Prostate gland (tissue), 2 donors: ENCODE measurements around the gene TENT5C. TPM values are rescaled to one million over a fixed set of nuclear protein-coding genes. Genes with fewer than 3 reads are reported as not detected.

Source experiments
- DNase-seq: peaks from one replicate; pipeline ENCODE4 v3.0.0-alpha.2; 2019; ENCODE audit warnings: low spot score
- H3K27ac ChIP-seq, 2 donors: fragments of 200-600 bp; sonication (generic); 2 replicates each; pipeline ENCODE4 v1.5.1; 2017 to 2019
- H3K27me3 ChIP-seq: fragments of 200-600 bp; sonication (generic); replicated peaks from 2 replicates; pipeline ENCODE4 v1.5.1; 2019; ENCODE audit not compliant: insufficient read depth
- H3K36me3 ChIP-seq, 2 donors: fragments of 200-600 bp; sonication (generic); 1 replicate in 1 of 2; 2 replicates in 1 of 2; pipeline versions ENCODE4 v1.5.1 to v1.8.1; 2017 to 2019
- H3K4me1 ChIP-seq: fragments of 200-600 bp; sonication (generic); replicated peaks from 2 replicates; pipeline ENCODE4 v1.5.1; 2019
- H3K4me3 ChIP-seq, 2 donors: fragments of 200-600 bp; sonication (generic); 2 replicates each; pipeline ENCODE4 v1.5.1; 2017 to 2019
- H3K9me3 ChIP-seq: fragments of 200-600 bp; sonication (generic); 2 replicates; pipeline ENCODE4 v1.5.1; 2017
- CTCF ChIP-seq, 4 experiments: fragments of 200-600 bp in 2 of 4; fragments of 450-650 bp in 2 of 4; sonication (generic) in 2 of 4; IDR thresholded peaks; 1 replicate in 3 of 4; 2 replicates in 1 of 4; pipeline ENCODE4 v1.5.1; 2016 to 2019; ENCODE audit warnings: antibody characterized with exemption in 4 of 4, mild to moderate bottlenecking in 2 of 4, moderate library complexity in 2 of 4
- POLR2A ChIP-seq: fragments of 450-650 bp; IDR thresholded peaks from one replicate; pipeline ENCODE4 v1.6.1; 2016; ENCODE audit warnings: antibody characterized with exemption, mild to moderate bottlenecking
- POLR2AphosphoS5 ChIP-seq: sonication (generic); formaldehyde crosslinking; IDR thresholded peaks from one replicate; pipeline ENCODE4 v1.6.1; 2017; ENCODE audit warnings: antibody characterized with exemption
- WGBS: methylation state at CpG from one replicate; pipeline ENCODE4 v1.1.5; 2018; 5-methylcytosine and 5-hydroxymethylcytosine counted together
- intact Hi-C: fragments of 100-400 bp; cut with DNase I; formaldehyde crosslinking; loops from one replicate; pipeline ENCODE4 v1.14.2; 2022
- total RNA-seq, 2 donors: library from RNA; depleted of rRNA; stranded (reverse); fragments of >200 nt; gene quantifications; one replicate each; pipeline ENCODE4 v1.1.0, GENCODE V29; 2016

Gene TENT5C
- total RNA-seq, 2 donors from 2014 or later, result 23.1 to 28.7 TPM

- 92% methylated on average over 4 of the region's 4 CpGs for WGBS
- H3K4me3 ChIP-seq, result no peak overlapping the region
- no peaks in the 10 kb centered on the region for H3K4me1 ChIP-seq
- no peak overlapping the region for H3K27ac ChIP-seq
- TF ChIP-seq POLR2AphosphoS5, result no peak
- TF ChIP-seq POLR2A, result no peak
- no peak for TF ChIP-seq CTCF (IDR thresholded peaks at IDR 0.05)
- no peak for DNase-seq
- H3K27me3 ChIP-seq, result no peaks in the 10 kb centered on the region
- intact Hi-C loops, result no loop called here
- H3K9me3 ChIP-seq, result no peaks in the 10 kb centered on the region
- H3K36me3 ChIP-seq, result no peaks in the 10 kb centered on the region
Measured at GRCh38 chr1:117642963-117643362, 37.1 kb downstream of the TENT5C start.

- intact Hi-C loops, result no loop called here
- H3K9me3 ChIP-seq, result no peaks in the 10 kb centered on the region
- H3K27ac ChIP-seq, result no peak overlapping the region
- no peaks in the 10 kb centered on the region for H3K36me3 ChIP-seq
- 90% methylated on average over 2 of the region's 2 CpGs for WGBS
- no peaks in the 10 kb centered on the region for H3K4me1 ChIP-seq
- no peak overlapping the region for H3K4me3 ChIP-seq
- no peak for DNase-seq
- no peaks in the 10 kb centered on the region for H3K27me3 ChIP-seq
- TF ChIP-seq POLR2AphosphoS5 (no peak), POLR2A (no peak), CTCF (IDR thresholded peaks at IDR 0.05) (no peak)
Measured at GRCh38 chr1:117643601-117644000, 37.8 kb downstream of the TENT5C start.

DNA sequence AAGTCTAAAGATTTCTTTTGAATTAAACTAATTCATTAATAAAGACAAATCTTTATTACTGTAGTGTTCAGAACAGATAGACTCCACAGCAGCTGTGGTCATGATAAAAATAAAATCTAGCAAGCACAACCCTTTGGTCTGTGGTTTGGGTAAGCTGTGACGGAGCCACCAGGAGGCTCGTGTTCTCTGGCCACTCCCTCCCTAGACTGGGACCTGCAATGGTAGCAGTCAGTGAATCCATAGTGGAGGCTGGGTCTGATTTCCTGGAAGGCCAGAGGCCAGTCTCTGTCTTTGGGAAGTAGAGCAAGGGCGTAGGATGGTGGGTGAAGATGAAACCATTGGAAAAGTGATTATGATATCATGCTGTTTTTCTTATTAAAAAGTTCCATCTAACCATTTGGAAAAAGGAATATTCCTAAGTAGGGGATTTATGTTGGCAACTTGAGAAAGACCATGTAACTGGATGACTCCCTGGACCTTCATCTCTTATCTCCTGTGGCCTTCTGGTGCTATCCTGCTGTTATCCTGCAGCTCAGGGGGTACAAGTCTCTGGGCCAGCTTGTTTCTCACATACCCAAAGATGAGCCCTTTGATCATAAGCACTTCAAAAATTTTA is 39.0 kb downstream of the TENT5C start:
- WGBS, result 88% methylated on average over 3 of the region's 3 CpGs
- intact Hi-C loops, result no loop called here
- TF ChIP-seq CTCF (IDR thresholded peaks at IDR 0.05), result no peak
- no peak for TF ChIP-seq POLR2AphosphoS5
- no peaks in the 10 kb centered on the region for H3K9me3 ChIP-seq
- no peak for DNase-seq
- H3K27ac ChIP-seq, result no peak overlapping the region
- no peak overlapping the region for H3K4me3 ChIP-seq
- H3K36me3 ChIP-seq, result no peaks in the 10 kb centered on the region
- no peaks in the 10 kb centered on the region for H3K27me3 ChIP-seq
- H3K4me1 ChIP-seq, result no peaks in the 10 kb centered on the region

DNA sequence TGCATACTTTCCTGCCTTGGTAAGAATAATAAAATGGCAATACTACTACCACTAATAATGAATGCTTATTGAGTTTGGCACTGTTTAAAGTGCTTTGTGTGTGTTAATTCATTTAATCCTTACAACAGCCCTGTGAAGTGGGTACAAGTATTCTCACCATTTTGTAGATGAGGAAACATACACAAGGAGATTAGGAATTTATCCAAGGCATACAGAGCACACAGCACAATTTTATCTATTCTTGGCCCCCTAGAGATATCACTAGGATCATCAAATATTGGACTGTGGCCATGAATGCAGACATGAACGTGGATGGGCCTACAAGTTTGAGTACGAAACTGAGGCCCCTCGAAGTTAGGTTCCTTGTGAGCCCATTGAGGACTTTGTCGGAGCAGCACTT is 39.5 kb downstream of the TENT5C start:
- WGBS, result 84% methylated on average over 4 of the region's 4 CpGs
- Histone ChIP-seq H3K4me1 (no peaks in the 10 kb centered on the region), H3K27ac (no peak overlapping the region), H3K4me3 (no peak overlapping the region), H3K27me3 (no peaks in the 10 kb centered on the region), H3K36me3 (no peaks in the 10 kb centered on the region), H3K9me3 (no peaks in the 10 kb centered on the region)
- intact Hi-C loops, result no loop called here
- no peak for DNase-seq
- no peak for TF ChIP-seq POLR2A
- no peak for TF ChIP-seq CTCF (IDR thresholded peaks at IDR 0.05)
- TF ChIP-seq POLR2AphosphoS5, result no peak

DNA sequence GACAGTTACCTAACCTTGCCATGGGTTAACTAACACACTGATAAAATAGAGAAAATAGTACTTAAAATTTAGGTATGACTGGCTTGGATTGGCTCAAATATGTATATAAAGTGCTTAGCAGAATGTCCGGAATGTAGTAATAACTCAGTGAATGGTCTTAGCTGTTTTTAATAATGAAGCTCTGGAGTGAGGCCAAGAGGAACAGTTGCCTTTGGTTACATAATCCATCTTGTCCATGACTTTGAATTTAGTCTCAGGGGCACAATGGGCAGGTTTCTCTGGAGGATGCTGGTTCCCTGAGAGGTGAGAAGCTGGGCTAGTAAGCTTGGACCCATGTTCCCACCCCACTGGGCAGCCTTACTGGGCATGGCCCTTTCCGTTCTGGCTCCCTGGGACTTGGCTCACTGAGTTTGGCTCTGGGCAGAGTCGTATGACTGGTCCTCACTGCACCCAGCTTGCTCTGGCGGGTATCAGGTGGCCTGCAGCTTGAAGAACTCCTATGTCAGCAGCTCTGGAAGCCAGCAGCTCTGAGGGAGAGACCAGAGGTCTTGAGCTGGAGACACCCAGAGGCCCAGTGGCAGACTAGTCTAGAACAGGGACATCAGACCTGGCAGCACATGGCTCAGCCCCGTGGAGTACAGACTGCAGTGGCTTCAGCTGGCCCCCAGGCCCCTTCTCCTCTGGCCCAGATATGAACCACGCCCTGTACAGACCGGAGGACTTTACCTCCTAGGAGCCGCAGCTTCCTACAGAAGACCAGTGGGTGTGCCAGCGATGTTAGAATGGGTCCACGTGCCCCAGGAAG is 40.4 kb downstream of the TENT5C start:
- no peaks in the 10 kb centered on the region for H3K27me3 ChIP-seq
- intact Hi-C loops, result no loop called here
- TF ChIP-seq CTCF (IDR thresholded peaks at IDR 0.05) (no peak), POLR2A (no peak), POLR2AphosphoS5 (no peak)
- H3K27ac ChIP-seq, result no peak overlapping the region
- no peaks in the 10 kb centered on the region for H3K9me3 ChIP-seq
- 95% methylated on average over 10 of the region's 10 CpGs for WGBS
- DNase-seq, result no peak
- H3K4me1 ChIP-seq, result no peaks in the 10 kb centered on the region
- no peaks in the 10 kb centered on the region for H3K36me3 ChIP-seq
- no peak overlapping the region for H3K4me3 ChIP-seq
